ENCODE results near the gene VSIR. TPM values are rescaled to one million over a fixed set of nuclear protein-coding genes. Genes with fewer than 3 reads are reported as not detected.

Gene VSIR
- total RNA-seq, 1 experiment from 2014 or later, result 18.5 TPM

GRCh38 chr10:71810048-71810750 is 36.9 kb upstream of the VSIR start:
- Histone ChIP-seq H3K79me2 (ENCODE audit: insufficient read depth, low read length) (no peaks in the 10 kb centered on the region), H3K9ac (ENCODE audit: low read length) (no peak overlapping the region), H3K9me3 (ENCODE audit: control insufficient read depth in 1 of 2, insufficient read depth in 1 of 2, low read depth in 1 of 2, low read length in 2 of 2) (no peaks in the 10 kb centered on the region), H3K9me2 (ENCODE audit: insufficient read depth) (no peaks in the 10 kb centered on the region), H3K4me1 (ENCODE audit: control insufficient read depth in 1 of 2, insufficient read depth in 2 of 2, low read length in 2 of 2) (peaks cover 3 to 22% of the 10 kb centered on the region in 2 experiments; a peak in 3 of 4 replicates), H3K27ac (ENCODE audit: low read depth, low read length) (no peak overlapping the region), H3K4me3 (replicated peaks in 1 of 2; ENCODE audit: low read depth in 1 of 2, low read length in 2 of 2) (no peak overlapping the region), H3K4me2 (ENCODE audit: low read length) (no peak overlapping the region), H4K20me1 (ENCODE audit: insufficient read depth) (no peaks in the 10 kb centered on the region), H3K36me3 (ENCODE audit: control insufficient read depth in 1 of 2, insufficient read depth in 2 of 2, low read length in 2 of 2) (no peaks in the 10 kb centered on the region), H2AFZ (ENCODE audit: low read depth, low read length, poor library complexity, severe bottlenecking) (no peak overlapping the region), H3K27me3 (ENCODE audit: insufficient read depth, low read length) (no peaks in the 10 kb centered on the region)
- BruUV-seq (replicated peaks), result no TSS peak
- no peak for ATAC-seq
- ChIA-PET CTCF (interaction anchor here (2.9 kb wide), 1 partner anchor 102 kb away, joined by 12 read pairs; no protein-coding TSS in a partner anchor), POLR2A (no interaction called here), RAD21 (ENCODE audit: low non-redundant PET in 1 of 2, low total read pairs in 2 of 2, uncharacterized antibody in 2 of 2, unreplicated experiment in 2 of 2) (interaction anchor here in 1 of 2 experiments (0.7 kb wide), 1 partner anchor 86 kb away, joined by 4 read pairs; no protein-coding TSS in a partner anchor)
- DNase-seq (ENCODE audit: low read depth, low spot score), result no peak
- intact Hi-C loops (cut with micrococcal nuclease), result loop anchor here (5.0 kb wide), 1 partner anchor 428 kb away; no protein-coding TSS in a partner anchor
- TF ChIP-seq JUND (IDR thresholded peaks at IDR 0.05), result no peak
- TF ChIP-seq POLR2AphosphoS5 (IDR thresholded peaks at IDR 0.05; ENCODE audit: low read depth, low read length), result no peak
- TF ChIP-seq ZFX (IDR thresholded peaks at IDR 0.05), result no peak
- TF ChIP-seq SIN3A (IDR thresholded peaks at IDR 0.05; ENCODE audit: low read depth), result no peak
- no peak for TF ChIP-seq POLR2A (IDR thresholded peaks at IDR 0.05; ENCODE audit: borderline replicate concordance, extremely low read depth, insufficient read depth, insufficient read length)
- no peak for TF ChIP-seq SRF (IDR thresholded peaks at IDR 0.05; ENCODE audit: low read depth)
- TF ChIP-seq ATF3 (IDR thresholded peaks at IDR 0.05), result no peak
- no peak for TF ChIP-seq ZNF274 (IDR thresholded peaks at IDR 0.05; ENCODE audit: low read depth, low read length)

- Histone ChIP-seq H3K4me2 (ENCODE audit: low read length) (no peak overlapping the region), H3K4me1 (ENCODE audit: control insufficient read depth in 1 of 2, insufficient read depth in 2 of 2, low read length in 2 of 2) (peaks cover 3 to 22% of the 10 kb centered on the region in 2 experiments; a peak in 3 of 4 replicates), H3K9me3 (ENCODE audit: control insufficient read depth in 1 of 2, insufficient read depth in 1 of 2, low read depth in 1 of 2, low read length in 2 of 2) (no peaks in the 10 kb centered on the region), H2AFZ (ENCODE audit: low read depth, low read length, poor library complexity, severe bottlenecking) (no peak overlapping the region), H3K9me2 (ENCODE audit: insufficient read depth) (no peaks in the 10 kb centered on the region), H3K79me2 (ENCODE audit: insufficient read depth, low read length) (no peaks in the 10 kb centered on the region), H3K36me3 (ENCODE audit: control insufficient read depth in 1 of 2, insufficient read depth in 2 of 2, low read length in 2 of 2) (no peaks in the 10 kb centered on the region), H3K4me3 (replicated peaks in 1 of 2; ENCODE audit: low read depth in 1 of 2, low read length in 2 of 2) (no peak overlapping the region), H3K27me3 (ENCODE audit: insufficient read depth, low read length) (no peaks in the 10 kb centered on the region), H4K20me1 (ENCODE audit: insufficient read depth) (no peaks in the 10 kb centered on the region), H3K27ac (ENCODE audit: low read depth, low read length) (no peak overlapping the region), H3K9ac (ENCODE audit: low read length) (no peak overlapping the region)
- CTCF ChIA-PET, result no interaction called here
- POLR2A ChIA-PET, result no interaction called here
- intact Hi-C loops (cut with micrococcal nuclease), result loop anchor here (5.0 kb wide), 1 partner anchor 427 kb away; no protein-coding TSS in a partner anchor
- DNase-seq (ENCODE audit: low read depth, low spot score), result no peak
- BruUV-seq (replicated peaks), result no TSS peak
- ATAC-seq, result no peak
- RAD21 ChIA-PET (ENCODE audit: low non-redundant PET in 1 of 2, low total read pairs in 2 of 2, uncharacterized antibody in 2 of 2, unreplicated experiment in 2 of 2), result no interaction called here
- TF ChIP-seq EZH2phosphoT487 (IDR thresholded peaks at IDR 0.05; ENCODE audit: borderline replicate concordance) (no peak), CEBPB (IDR thresholded peaks at IDR 0.05; ENCODE audit: low read depth) (no peak), SIN3A (IDR thresholded peaks at IDR 0.05; ENCODE audit: low read depth) (no peak), TCF7L2 (IDR thresholded peaks at IDR 0.05; ENCODE audit: borderline replicate concordance, extremely low read depth, insufficient read depth, insufficient read length) (no peak), CTCF (IDR thresholded peaks at IDR 0.05 in 2 of 3, conservative IDR thresholded peaks at IDR 0.05 in 1 of 3; ENCODE audit: borderline replicate concordance in 1 of 3, insufficient read depth in 1 of 3, low read depth in 2 of 3, low read length in 2 of 3) (no peak), ELF1 (IDR thresholded peaks at IDR 0.05; ENCODE audit: borderline replicate concordance, low read depth) (no peak), ZBTB33 (IDR thresholded peaks at IDR 0.05; ENCODE audit: extremely low read depth, insufficient replicate concordance, low read length) (no peak), CBX3 (IDR thresholded peaks at IDR 0.05; ENCODE audit: low read depth) (no peak), POLR2A (IDR thresholded peaks at IDR 0.05; ENCODE audit: borderline replicate concordance, extremely low read depth, insufficient read depth, insufficient read length) (no peak), ZNF274 (IDR thresholded peaks at IDR 0.05; ENCODE audit: low read depth, low read length) (no peak), YY1 (IDR thresholded peaks at IDR 0.05; ENCODE audit: extremely low read depth, insufficient replicate concordance, low read depth, low read length) (no peak)
Observed at GRCh38 chr10:71809628-71810027, 36.3 kb upstream of the VSIR start.

Data from HCT116 (cell line).